Measurements from ENCODE around the gene NLGN1.

Gene NLGN1

DNA sequence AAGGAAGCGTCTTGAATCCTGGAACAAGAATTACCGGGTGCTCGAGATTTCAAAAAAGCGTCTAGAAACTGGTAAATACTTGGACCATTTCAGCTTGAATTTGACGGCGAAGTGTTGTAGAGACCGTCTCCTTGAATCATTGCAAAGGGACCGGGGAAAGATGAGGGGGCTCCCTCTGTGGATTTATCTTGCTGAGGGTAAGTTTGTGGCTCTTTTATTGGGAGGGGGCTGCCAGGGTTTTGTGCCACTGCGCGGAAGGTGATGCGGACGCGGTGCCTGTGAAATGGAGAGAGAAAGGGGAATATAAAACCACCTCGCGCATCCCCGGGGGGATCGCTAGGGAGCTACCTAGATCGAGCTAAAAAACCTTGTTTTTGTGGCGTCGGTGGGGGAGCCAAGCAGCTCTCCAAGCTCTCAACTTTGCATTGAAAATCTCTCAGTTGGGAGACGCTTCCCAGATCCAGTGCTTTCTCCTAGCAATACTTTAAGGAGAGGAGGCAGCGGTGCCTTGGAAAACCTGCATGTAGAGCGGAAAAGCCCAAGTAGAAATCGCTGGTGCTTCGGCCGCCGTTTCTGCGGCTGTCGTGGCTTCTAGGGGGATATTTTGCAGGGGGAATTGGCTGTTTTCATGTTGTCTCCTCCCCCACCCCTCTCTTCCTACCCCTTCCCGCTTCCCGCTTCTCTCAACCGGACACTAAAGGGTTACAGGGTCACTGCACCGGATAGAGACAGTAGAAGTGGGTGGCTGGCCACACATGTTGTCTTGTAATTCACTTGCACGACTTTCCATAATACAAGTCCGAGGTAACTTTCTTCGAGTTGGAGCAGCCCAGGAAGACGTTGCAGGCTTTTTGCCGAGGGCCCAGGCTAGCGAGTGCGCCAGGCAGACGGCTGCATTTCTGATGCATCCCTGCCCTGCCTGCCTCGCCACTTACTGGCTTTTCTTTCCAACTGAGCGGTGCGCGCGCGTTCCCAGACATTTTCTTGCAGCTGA lies 187.6 kb downstream of the NLGN1 start:
- TF ChIP-seq TAF1 (IDR thresholded peaks at IDR 0.05; ENCODE audit: borderline replicate concordance, insufficient read depth, low read length), result no peak
- TF ChIP-seq FOXP2 (optimal IDR thresholded peaks at IDR 0.05; ENCODE audit: borderline replicate concordance, extremely low read depth, extremely low read length, insufficient read depth), result no peak
- no peak for TF ChIP-seq POLR2AphosphoS5 (IDR thresholded peaks at IDR 0.05; ENCODE audit: low read depth, low read length)
- no peak for TF ChIP-seq REST (IDR thresholded peaks at IDR 0.05; ENCODE audit: insufficient read depth in 1 of 2, low read depth in 2 of 2, low read length in 2 of 2)
- no peak for TF ChIP-seq SIN3A (IDR thresholded peaks at IDR 0.05; ENCODE audit: borderline replicate concordance, insufficient read depth, low read length)

DNA sequence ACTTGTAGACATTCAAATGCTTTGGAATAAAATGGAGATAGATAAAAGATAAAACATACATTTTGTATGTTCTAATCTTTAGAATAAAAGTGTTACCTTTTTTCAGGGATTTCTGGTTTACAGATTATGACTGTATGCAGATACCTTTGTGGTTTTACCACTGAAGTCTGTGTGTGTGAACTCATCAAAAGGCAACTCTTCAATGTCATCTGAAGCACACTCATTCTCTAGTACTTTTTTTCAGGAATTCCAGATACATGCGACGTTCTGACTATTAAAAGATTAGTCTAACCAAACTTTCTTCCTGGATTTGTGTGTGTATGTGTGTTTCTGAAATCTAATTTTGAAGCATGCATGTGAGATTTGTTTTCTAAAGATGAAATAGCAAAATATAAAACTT lies 188.6 kb downstream of the NLGN1 start:
- TF ChIP-seq FOXP2 (optimal IDR thresholded peaks at IDR 0.05; ENCODE audit: borderline replicate concordance, extremely low read depth, extremely low read length, insufficient read depth) (no peak), POLR2AphosphoS5 (IDR thresholded peaks at IDR 0.05; ENCODE audit: low read depth, low read length) (no peak), REST (IDR thresholded peaks at IDR 0.05; ENCODE audit: insufficient read depth in 1 of 2, low read depth in 2 of 2, low read length in 2 of 2) (no peak), TAF1 (IDR thresholded peaks at IDR 0.05; ENCODE audit: borderline replicate concordance, insufficient read depth, low read length) (no peak), SIN3A (IDR thresholded peaks at IDR 0.05; ENCODE audit: borderline replicate concordance, insufficient read depth, low read length) (no peak)

DNA sequence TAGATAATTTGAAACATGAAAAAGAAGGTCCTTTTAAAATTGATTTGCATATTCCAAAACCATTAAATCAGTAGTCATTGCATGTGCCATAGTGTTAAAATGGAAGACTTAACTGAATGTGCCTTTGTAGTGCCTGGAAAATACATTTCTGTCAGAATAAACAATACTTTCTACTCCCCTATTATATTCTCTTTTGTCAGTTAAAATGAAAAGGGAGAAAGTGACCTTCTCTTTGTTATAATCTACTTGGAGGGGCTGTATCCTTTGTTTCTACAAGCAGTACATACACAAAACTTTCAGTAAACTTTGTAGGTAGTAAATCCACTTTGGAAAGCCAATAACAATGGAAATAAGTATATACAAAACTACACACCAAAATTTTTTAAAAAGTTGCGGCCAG lies 189.5 kb downstream of the NLGN1 start:
- TF ChIP-seq REST (IDR thresholded peaks at IDR 0.05; ENCODE audit: insufficient read depth in 1 of 2, low read depth in 2 of 2, low read length in 2 of 2) (no peak), POLR2AphosphoS5 (IDR thresholded peaks at IDR 0.05; ENCODE audit: low read depth, low read length) (no peak), TAF1 (IDR thresholded peaks at IDR 0.05; ENCODE audit: borderline replicate concordance, insufficient read depth, low read length) (no peak), SIN3A (IDR thresholded peaks at IDR 0.05; ENCODE audit: borderline replicate concordance, insufficient read depth, low read length) (no peak), FOXP2 (optimal IDR thresholded peaks at IDR 0.05; ENCODE audit: borderline replicate concordance, extremely low read depth, extremely low read length, insufficient read depth) (no peak)

GRCh38 chr3:173588556-173588955 lies 191.0 kb downstream of the NLGN1 start:
- TF ChIP-seq REST (IDR thresholded peaks at IDR 0.05; ENCODE audit: insufficient read depth in 1 of 2, low read depth in 2 of 2, low read length in 2 of 2), result no peak
- TF ChIP-seq POLR2AphosphoS5 (IDR thresholded peaks at IDR 0.05; ENCODE audit: low read depth, low read length), result no peak
